Measurements from ENCODE around the gene OOSP2. TPM values are rescaled to one million over a fixed set of nuclear protein-coding genes. Genes with fewer than 3 reads are reported as not detected.
A peak's percentile ranks its signal among the peaks of the same experiment; 100 is the strongest.
"Not testable (repeated sequence)": the region's sequence is repeated elsewhere in the genome, so short reads cannot be mapped to it uniquely, and the experiment has no call there.

Gene OOSP2
- total RNA-seq, 2 experiments from 2014 or later, result not detected

DNA sequence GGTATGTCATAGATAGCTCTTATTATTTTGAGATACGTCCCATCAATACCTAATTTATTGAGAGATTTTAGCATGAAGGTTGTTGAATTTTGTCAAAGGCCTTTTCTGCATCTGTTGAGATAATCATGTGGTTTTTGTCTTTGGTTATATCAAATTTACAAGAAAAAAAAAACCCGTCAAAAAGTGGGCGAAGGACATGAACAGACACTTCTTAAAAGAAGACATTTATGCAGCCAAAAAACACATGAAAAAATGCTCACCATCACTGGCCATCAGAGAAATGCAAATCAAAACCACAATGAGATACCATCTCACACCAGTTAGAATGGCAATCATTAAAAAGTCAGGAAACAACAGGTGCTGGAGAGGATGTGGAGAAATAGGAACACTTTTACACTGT is 10.6 kb downstream of the OOSP2 start:
- intact Hi-C loops (cut with DNase I, micrococcal nuclease); ATAC-seq; POLR2A ChIA-PET; DNase-seq; H3K4me1 Mint-ChIP-seq; H3K4me3 Mint-ChIP-seq; H3K36me3 Mint-ChIP-seq (ENCODE audit: low read depth); H3K9me3 Mint-ChIP-seq (ENCODE audit: low read depth); H3K27ac Mint-ChIP-seq; CTCF ChIA-PET; H3K27me3 Mint-ChIP-seq: not testable (repeated sequence)

- Mint-ChIP-seq H3K27me3 (peaks cover 13% of the 10 kb centered on the region), H3K9me3 (ENCODE audit: low read depth) (no peaks in the 10 kb centered on the region), H3K4me3 (no peak within 1 kb of the TSS), H3K4me1 (peaks cover 2% of the 10 kb centered on the region), H3K36me3 (ENCODE audit: low read depth) (no peaks in the 10 kb centered on the region), H3K27ac (no peak within 1 kb of the TSS)
- DNase-seq (no peak), ATAC-seq (no peak)
- intact Hi-C loops (cut with DNase I, micrococcal nuclease), result no loop called here
- CTCF ChIA-PET, result no interaction called here
- POLR2A ChIA-PET, result no interaction called here
Measured at GRCh38 chr11:60056349-60056969, 16.2 kb downstream of the OOSP2 start, which contains the start of gene MS4A3. Gene MS4A3 (plus strand): TSS chr11:60056665. CDS start chr11:60061161, 4,496 bp downstream.

DNA sequence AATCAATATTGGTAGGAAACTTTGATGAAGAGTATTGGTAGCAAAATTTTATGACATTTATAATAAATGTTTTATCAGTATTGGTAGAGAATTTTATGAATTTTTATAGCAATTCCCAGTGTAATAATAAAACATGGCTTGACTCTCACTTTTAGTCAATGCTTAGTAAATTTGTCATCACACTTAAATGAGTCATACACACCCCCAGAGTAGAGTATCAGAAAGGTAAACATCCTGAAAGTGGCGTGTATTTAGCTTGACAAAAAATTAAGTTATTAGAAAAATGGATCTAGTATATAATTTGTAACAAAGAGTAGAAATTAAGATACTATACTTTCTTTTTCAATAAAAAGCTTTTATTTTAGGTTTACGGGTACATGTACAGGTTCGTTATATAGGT is 18.8 kb downstream of the OOSP2 start:
- Mint-ChIP-seq H3K9me3 (ENCODE audit: low read depth) (no peaks in the 10 kb centered on the region), H3K27ac (no peak overlapping the region), H3K4me3 (no peak overlapping the region), H3K36me3 (ENCODE audit: low read depth) (no peaks in the 10 kb centered on the region), H3K4me1 (peaks cover 2% of the 10 kb centered on the region), H3K27me3 (peaks cover 11% of the 10 kb centered on the region)
- ATAC-seq (peak; percentile 74), DNase-seq (no peak)
- intact Hi-C loops (cut with DNase I, micrococcal nuclease), result no loop called here
- POLR2A ChIA-PET, result no interaction called here
- CTCF ChIA-PET, result no interaction called here

GRCh38 chr11:60059521-60060240 is 19.5 kb downstream of the OOSP2 start:
- Mint-ChIP-seq H3K36me3 (ENCODE audit: low read depth) (no peaks in the 10 kb centered on the region), H3K4me3 (no peak overlapping the region), H3K27ac (no peak overlapping the region), H3K27me3 (peaks cover 11% of the 10 kb centered on the region), H3K4me1 (peaks cover 2% of the 10 kb centered on the region), H3K9me3 (ENCODE audit: low read depth) (no peaks in the 10 kb centered on the region)
- ChIA-PET CTCF (interaction anchor here (0.6 kb wide), 1 partner anchor 211 kb away, joined by 3 read pairs; no protein-coding TSS in a partner anchor), POLR2A (no interaction called here)
- intact Hi-C loops (cut with DNase I, micrococcal nuclease), result no loop called here
- ATAC-seq, result no peak
- no peak for DNase-seq

DNA sequence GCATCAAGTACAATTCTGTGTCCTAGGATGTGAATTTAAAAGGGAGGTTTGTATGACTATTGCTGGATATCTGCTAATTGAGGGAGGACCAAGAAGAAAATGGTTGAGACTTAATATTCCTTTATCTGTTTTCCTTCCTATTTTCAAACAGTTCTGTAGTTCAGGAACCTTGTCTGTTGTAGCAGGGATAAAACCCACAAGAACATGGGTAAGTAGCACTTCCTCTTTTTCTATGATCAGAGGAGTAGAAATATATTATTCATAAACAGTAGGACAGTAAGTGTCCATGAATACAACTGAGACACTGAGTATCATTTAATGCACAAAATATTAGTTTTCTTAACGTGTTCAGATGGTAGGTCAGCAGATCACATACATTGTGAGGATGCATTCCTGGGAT is 23.9 kb downstream of the OOSP2 start:
- peaks cover 4% of the 10 kb centered on the region for H3K27me3 Mint-ChIP-seq
- ChIA-PET POLR2A (no interaction called here), CTCF (no interaction called here)
- no peak for DNase-seq
- intact Hi-C loops (cut with DNase I, micrococcal nuclease), result no loop called here
- H3K4me3 Mint-ChIP-seq, result no peak overlapping the region
- no peaks in the 10 kb centered on the region for H3K36me3 Mint-ChIP-seq (ENCODE audit: low read depth)
- ATAC-seq, result no peak
- no peak overlapping the region for H3K27ac Mint-ChIP-seq
- peaks cover 2% of the 10 kb centered on the region for H3K4me1 Mint-ChIP-seq
- no peaks in the 10 kb centered on the region for H3K9me3 Mint-ChIP-seq (ENCODE audit: low read depth)

DNA sequence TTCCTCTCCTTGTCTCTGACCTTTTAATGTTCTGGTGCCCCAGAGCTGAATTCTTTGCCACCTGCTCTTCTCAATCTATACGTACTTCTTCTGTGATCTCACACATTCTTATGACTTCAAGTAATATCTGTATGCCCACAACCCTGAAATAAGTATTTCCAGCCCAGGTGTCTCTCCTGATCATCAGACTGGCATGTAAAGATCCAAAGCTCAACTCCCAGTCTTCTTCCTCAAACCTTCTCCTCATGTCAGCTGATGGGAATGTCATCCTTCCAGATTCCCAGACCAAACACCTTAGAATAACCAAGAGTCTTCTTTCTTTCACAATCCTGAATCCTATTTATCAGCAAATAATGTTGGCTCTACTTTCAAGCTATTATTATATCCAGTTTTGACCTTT is 25.6 kb downstream of the OOSP2 start:
- ATAC-seq (no peak), DNase-seq (no peak)
- H3K4me3 Mint-ChIP-seq, result no peak overlapping the region
- POLR2A ChIA-PET, result no interaction called here
- CTCF ChIA-PET, result interaction anchor here (0.8 to 1.2 kb wide), 3 partner anchors 9 to 48 kb away, joined by 3 read pairs; no protein-coding TSS in a partner anchor
- H3K9me3 Mint-ChIP-seq (ENCODE audit: low read depth), result no peaks in the 10 kb centered on the region
- H3K36me3 Mint-ChIP-seq (ENCODE audit: low read depth), result no peaks in the 10 kb centered on the region
- no peaks in the 10 kb centered on the region for H3K4me1 Mint-ChIP-seq
- H3K27me3 Mint-ChIP-seq, result peaks cover 6% of the 10 kb centered on the region
- no peak overlapping the region for H3K27ac Mint-ChIP-seq
- intact Hi-C loops (cut with DNase I, micrococcal nuclease), result no loop called here

GRCh38 chr11:60069450-60069849 is 29.2 kb downstream of the OOSP2 start:
- no peak for DNase-seq
- intact Hi-C loops (cut with DNase I, micrococcal nuclease), result no loop called here
- Mint-ChIP-seq H3K4me1 (no peaks in the 10 kb centered on the region), H3K9me3 (ENCODE audit: low read depth) (no peaks in the 10 kb centered on the region), H3K36me3 (ENCODE audit: low read depth) (no peaks in the 10 kb centered on the region), H3K27me3 (peaks cover 6% of the 10 kb centered on the region), H3K27ac (no peak overlapping the region), H3K4me3 (no peak overlapping the region)
- CTCF ChIA-PET, result no interaction called here
- POLR2A ChIA-PET, result no interaction called here
- ATAC-seq, result no peak

- ATAC-seq; intact Hi-C loops (cut with DNase I, micrococcal nuclease); H3K27me3 Mint-ChIP-seq; H3K27ac Mint-ChIP-seq; H3K9me3 Mint-ChIP-seq (ENCODE audit: low read depth); H3K4me1 Mint-ChIP-seq; H3K36me3 Mint-ChIP-seq (ENCODE audit: low read depth); DNase-seq; POLR2A ChIA-PET; H3K4me3 Mint-ChIP-seq: not testable (repeated sequence)
- CTCF ChIA-PET, result interaction anchor here (0.6 kb wide), 1 partner anchor 47 kb away, joined by 3 read pairs; no protein-coding TSS in a partner anchor
Measured at GRCh38 chr11:60071644-60072043, 31.4 kb downstream of the OOSP2 start.

GRCh38 chr11:60077216-60077817 is 37.1 kb downstream of the OOSP2 start:
- H3K36me3 Mint-ChIP-seq (ENCODE audit: low read depth), result no peaks in the 10 kb centered on the region
- POLR2A ChIA-PET, result no interaction called here
- CTCF ChIA-PET, result no interaction called here
- H3K27ac Mint-ChIP-seq, result no peak overlapping the region
- intact Hi-C loops (cut with DNase I, micrococcal nuclease), result no loop called here
- ATAC-seq (no peak), DNase-seq (no peak)
- no peaks in the 10 kb centered on the region for H3K4me1 Mint-ChIP-seq
- peaks cover 5% of the 10 kb centered on the region for H3K9me3 Mint-ChIP-seq (ENCODE audit: low read depth)
- peaks cover 4% of the 10 kb centered on the region for H3K27me3 Mint-ChIP-seq
- no peak overlapping the region for H3K4me3 Mint-ChIP-seq

- Mint-ChIP-seq H3K9me3 (ENCODE audit: low read depth) (peaks cover 5% of the 10 kb centered on the region), H3K27me3 (peaks cover 4% of the 10 kb centered on the region), H3K36me3 (ENCODE audit: low read depth) (no peaks in the 10 kb centered on the region), H3K4me1 (no peaks in the 10 kb centered on the region), H3K27ac (no peak overlapping the region), H3K4me3 (no peak overlapping the region)
- intact Hi-C loops (cut with DNase I, micrococcal nuclease), result no loop called here
- ATAC-seq (no peak), DNase-seq (no peak)
- ChIA-PET CTCF (no interaction called here), POLR2A (no interaction called here)
Measured at GRCh38 chr11:60077981-60078380, 37.8 kb downstream of the OOSP2 start.

DNA sequence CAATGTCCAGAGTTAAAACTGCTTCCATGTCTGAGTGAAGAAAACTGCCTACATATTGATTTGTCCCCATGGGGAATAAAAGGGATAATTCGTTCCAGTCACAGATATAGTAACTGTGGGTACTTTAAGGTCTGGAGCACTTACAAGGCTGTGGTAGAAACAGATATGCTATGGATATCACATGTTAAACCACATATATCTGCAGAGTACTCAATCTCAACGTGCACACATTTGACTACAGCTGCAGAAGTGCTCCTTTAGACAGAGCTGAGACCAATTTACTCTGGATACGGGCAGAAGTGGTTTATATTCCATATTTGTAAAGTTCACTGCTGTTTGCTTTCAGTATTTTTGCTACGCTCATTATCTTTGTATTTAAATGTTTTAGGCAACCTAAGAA is 38.5 kb downstream of the OOSP2 start:
- intact Hi-C loops (cut with DNase I, micrococcal nuclease), result no loop called here
- ATAC-seq (no peak), DNase-seq (no peak)
- Mint-ChIP-seq H3K4me1 (no peaks in the 10 kb centered on the region), H3K9me3 (ENCODE audit: low read depth) (peaks cover 5% of the 10 kb centered on the region), H3K4me3 (no peak overlapping the region), H3K36me3 (ENCODE audit: low read depth) (no peaks in the 10 kb centered on the region), H3K27me3 (peaks cover 4% of the 10 kb centered on the region), H3K27ac (no peak overlapping the region)
- ChIA-PET CTCF (no interaction called here), POLR2A (no interaction called here)

DNA sequence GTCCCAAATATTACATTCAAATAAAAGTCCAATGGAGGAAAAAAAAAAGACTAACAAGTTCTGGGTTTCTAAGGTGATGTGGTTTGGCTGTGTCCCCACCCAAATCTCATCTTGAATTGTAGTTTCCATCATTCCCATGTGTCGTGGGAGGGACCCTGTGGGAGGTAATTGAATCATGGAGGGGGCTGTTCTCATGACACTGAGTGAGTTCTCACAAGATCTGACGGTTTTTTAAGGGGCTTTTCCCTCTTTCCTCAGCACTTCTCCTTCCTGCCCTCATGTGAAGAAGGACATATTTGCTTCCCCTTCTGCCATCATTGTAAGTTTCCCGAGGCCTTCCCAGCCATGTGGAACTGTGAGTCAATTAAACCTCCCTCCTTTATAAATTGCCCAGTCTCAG is 40.3 kb downstream of the OOSP2 start:
- POLR2A ChIA-PET, result no interaction called here
- no peak overlapping the region for H3K4me3 Mint-ChIP-seq
- H3K27me3 Mint-ChIP-seq, result peaks cover 8% of the 10 kb centered on the region
- H3K4me1 Mint-ChIP-seq, result no peaks in the 10 kb centered on the region
- CTCF ChIA-PET, result no interaction called here
- peaks cover 5% of the 10 kb centered on the region for H3K9me3 Mint-ChIP-seq (ENCODE audit: low read depth)
- DNase-seq (no peak), ATAC-seq (no peak)
- intact Hi-C loops (cut with DNase I, micrococcal nuclease), result no loop called here
- H3K27ac Mint-ChIP-seq, result no peak overlapping the region
- no peaks in the 10 kb centered on the region for H3K36me3 Mint-ChIP-seq (ENCODE audit: low read depth)
